Measurements from ENCODE around the gene RBBP8NL. TPM values are rescaled to one million over a fixed set of nuclear protein-coding genes. Genes with fewer than 3 reads are reported as not detected.

Gene RBBP8NL
- total and polyA plus RNA-seq, 2 of the 8 experiments (the other 6 are each of a cell fraction or from before 2014, with no cell fraction given) = 0.43 to 0.48 TPM

- FAIRE-seq (no peak), DNase-seq (ENCODE audit: low read depth in 1 of 2, low spot score in 2 of 2) (no peak)
- 86% methylated on average over 4 of the region's 4 CpGs; no CpG with 5 or more reads in 1 of the 2 experiments for WGBS, 2 experiments (ENCODE audit: extremely low coverage in 1 of 2, insufficient coverage in 1 of 2, insufficient read length in 1 of 2, insufficient replicate concordance in 2 of 2, low coverage in 1 of 2, low lambda C conversion rate in 2 of 2, missing lambda C conversion rate in 1 of 2)
- peaks cover 12% of the 10 kb centered on the region for H3K23me2 ChIP-seq (ENCODE audit: low read depth, low read length)
- H3K23ac ChIP-seq (ENCODE audit: insufficient read length) = no peak overlapping the region
- no peak overlapping the region for H3K14ac ChIP-seq (ENCODE audit: insufficient read length)
- H3K27me3 ChIP-seq (replicated peaks in 1 of 4; ENCODE audit: control insufficient read depth in 3 of 4, extremely low read depth in 1 of 4, insufficient read depth in 3 of 4, low read length in 3 of 4) = no peaks in the 10 kb centered on the region
- H4K8ac ChIP-seq (ENCODE audit: extremely low read depth, insufficient read depth, low read length) = no peak overlapping the region
- peaks cover 2% of the 10 kb centered on the region for H3K79me1 ChIP-seq (ENCODE audit: low read depth, low read length)
- H3K9me3 ChIP-seq (ENCODE audit: insufficient read depth in 2 of 2, low read depth in 1 of 2, low read length in 1 of 2) = no peaks in the 10 kb centered on the region
- ChIA-PET CTCF (ENCODE audit: partially characterized antibody) (interaction anchor here (0.9 to 10.9 kb wide), 10 partner anchors 11 to 111 kb away, joined by 3 to 212 read pairs (median 4); partner anchors contain the start of gene RPS21), POLR2A (ENCODE audit: partially characterized antibody) (interaction anchor here (1.3 to 12.6 kb wide), 8 partner anchors 9 to 151 kb away, joined by 3 to 213 read pairs (median 63); partner anchors contain the start of genes ADRM1 and RPS21)
- 0 out of 2 replicates have a peak overlapping the region, but pooled peaks have one; percentile 72 for H2BK20ac ChIP-seq (ENCODE audit: low read length)
- no peak overlapping the region for H3K27ac ChIP-seq (ENCODE audit: low read depth, low read length)
- H2BK12ac ChIP-seq (ENCODE audit: low read depth, low read length) = peak overlapping the region; percentile 55; the same call in 1 of the 2 replicates
- no peak overlapping the region for H4K5ac ChIP-seq (ENCODE audit: insufficient read length, low read depth, low read length)
- no peaks in the 10 kb centered on the region; a peak in 1 of 8 replicates for H3K36me3 ChIP-seq (ENCODE audit: control insufficient read depth in 2 of 4, insufficient read depth in 4 of 4, low read length in 3 of 4)
- H3K4me1 ChIP-seq (replicated peaks in 1 of 4; ENCODE audit: control insufficient read depth in 3 of 4, insufficient read depth in 4 of 4, low read length in 3 of 4) = peaks cover 8 to 50% (median 41%) of the 10 kb centered on the region in 4 experiments
- peak overlapping the region; percentile 72; the same call in 1 of the 2 replicates for H2BK15ac ChIP-seq (ENCODE audit: low read length)
- H2BK120ac ChIP-seq (replicated peaks; ENCODE audit: low read depth, low read length) = no peak overlapping the region
- peak overlapping the region; percentile 60; the same call in 1 of the 2 replicates for H2BK5ac ChIP-seq (ENCODE audit: low read depth, low read length)
- H3K4ac ChIP-seq (replicated peaks; ENCODE audit: insufficient read length, low read depth, low read length) = no peak overlapping the region
- TF ChIP-seq TAF1 (IDR thresholded peaks at IDR 0.05; ENCODE audit: low read depth, low read length) (no peak), SAP30 (IDR thresholded peaks at IDR 0.05; ENCODE audit: insufficient read depth, insufficient replicate concordance, low read length) (no peak), TEAD4 (IDR thresholded peaks at IDR 0.05; ENCODE audit: low read depth, low read length) (no peak), KDM5A (IDR thresholded peaks at IDR 0.05; ENCODE audit: low read length) (no peak), SP2 (IDR thresholded peaks at IDR 0.05; ENCODE audit: low read length) (no peak)
- TF ChIP-seq, protein P1, sequence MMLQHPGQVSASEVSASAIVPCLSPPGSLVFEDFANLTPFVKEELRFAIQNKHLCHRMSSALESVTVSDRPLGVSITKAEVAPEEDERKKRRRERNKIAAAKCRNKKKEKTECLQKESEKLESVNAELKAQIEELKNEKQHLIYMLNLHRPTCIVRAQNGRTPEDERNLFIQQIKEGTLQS (IDR thresholded peaks at IDR 0.05; ENCODE audit: insufficient read depth, low read depth, low read length) = no peak
- H2AK5ac ChIP-seq (ENCODE audit: low read depth, low read length) = peak overlapping the region; percentile 61; the same call in 1 of the 2 replicates
- H3K18ac ChIP-seq (ENCODE audit: extremely low read depth, low read length) = peak overlapping the region; percentile 78
- H3K56ac ChIP-seq (replicated peaks; ENCODE audit: insufficient read length, low read depth, low read length) = no peak overlapping the region
- H3K79me2 ChIP-seq (ENCODE audit: control insufficient read depth in 1 of 2, insufficient read depth in 2 of 2, low read length in 2 of 2) = peaks cover 6 to 19% of the 10 kb centered on the region in 2 experiments; a peak in 3 of 4 replicates
- no peak overlapping the region for H4K91ac ChIP-seq (replicated peaks; ENCODE audit: insufficient read length, low read length)
- peak overlapping the region in 2 of 4 experiments; percentile 3 to 63; a peak in 1 of 8 replicates for H3K4me3 ChIP-seq (ENCODE audit: extremely low read depth in 1 of 4, insufficient read depth in 2 of 4, low read depth in 3 of 4, low read length in 4 of 4)
- H3K9ac ChIP-seq (replicated peaks in 1 of 4; ENCODE audit: extremely low read depth in 1 of 4, low read depth in 3 of 4, low read length in 3 of 4) = no peak overlapping the region
- H3K4me2 ChIP-seq (ENCODE audit: insufficient read depth in 1 of 2, low read depth in 2 of 2, low read length in 2 of 2) = peak overlapping the region; percentile 85 to 86
- peaks cover 2 to 3% of the 10 kb centered on the region in 2 experiments for H4K20me1 ChIP-seq (replicated peaks in 1 of 2; ENCODE audit: control insufficient read depth in 1 of 2, insufficient read depth in 2 of 2, low read length in 2 of 2)
- H2AFZ ChIP-seq (ENCODE audit: low read length) = no peak overlapping the region
Observed at GRCh38 chr20:62369815-62370114, 57.6 kb downstream of the RBBP8NL start.

Data from H1 (cell line).